Activated T-helper 17 cell treated with anti-CD3 and anti-CD28 coated beads, Interleukin-2, amount 50 U/mL, for 72 hours (primary cell): ENCODE measurements around the gene PLXNA3. TPM values are rescaled to one million over a fixed set of nuclear protein-coding genes. Genes with fewer than 3 reads are reported as not detected.

ENCODE experiments used
- ATAC-seq: fragments of 150-1000 bp; cut with Tn5 transposase; replicated peaks from 2 replicates; pipeline ENCODE4 v1.10.0; 2021; ENCODE audit warnings: mild to moderate bottlenecking, moderate library complexity
- H3K27ac Mint-ChIP-seq: one replicate; pipeline ENCODE4 v1.8.0; 2022; ENCODE audit warnings: mixed read lengths
- H3K27me3 Mint-ChIP-seq: one replicate; pipeline ENCODE4 v1.8.0; 2022; ENCODE audit warnings: mixed read lengths
- H3K36me3 Mint-ChIP-seq: one replicate; pipeline ENCODE4 v1.8.0; 2022; ENCODE audit warnings: low read depth, mild to moderate bottlenecking, mixed read lengths
- H3K4me1 Mint-ChIP-seq: one replicate; pipeline ENCODE4 v1.8.0; 2022; ENCODE audit warnings: mixed read lengths
- H3K4me3 Mint-ChIP-seq: one replicate; pipeline ENCODE4 v1.8.0; 2022; ENCODE audit warnings: mild to moderate bottlenecking, mixed read lengths
- H3K9me3 Mint-ChIP-seq: one replicate; pipeline ENCODE4 v1.8.0; 2022; ENCODE audit warnings: mixed read lengths
- total RNA-seq, 2 donors: library from RNA; stranded (reverse); gene quantifications; one replicate each; pipeline ENCODE4 v1.2.3, GENCODE V29; 2022

PLXNA3 gene
- total RNA-seq, 2 donors from 2014 or later, result 63.2 to 67.8 TPM

GRCh38 chrX:154441564-154441963 lies 16.5 kb upstream of the PLXNA3 start:
- no peak for ATAC-seq
- H3K9me3 Mint-ChIP-seq, result no peaks in the 10 kb centered on the region
- no peak overlapping the region for H3K27ac Mint-ChIP-seq
- H3K36me3 Mint-ChIP-seq, result peaks cover 72% of the 10 kb centered on the region
- no peaks in the 10 kb centered on the region for H3K4me1 Mint-ChIP-seq
- no peaks in the 10 kb centered on the region for H3K27me3 Mint-ChIP-seq
- peak overlapping the region; percentile 37 for H3K4me3 Mint-ChIP-seq

GRCh38 chrX:154441984-154442707 lies 15.9 kb upstream of the PLXNA3 start:
- no peaks in the 10 kb centered on the region for H3K27me3 Mint-ChIP-seq
- H3K4me3 Mint-ChIP-seq, result peak overlapping the region; percentile 37
- H3K27ac Mint-ChIP-seq, result no peak overlapping the region
- peaks cover 75% of the 10 kb centered on the region for H3K36me3 Mint-ChIP-seq
- H3K9me3 Mint-ChIP-seq, result no peaks in the 10 kb centered on the region
- no peak for ATAC-seq
- H3K4me1 Mint-ChIP-seq, result no peaks in the 10 kb centered on the region

- Mint-ChIP-seq H3K4me1 (no peaks in the 10 kb centered on the region), H3K4me3 (peak overlapping the region; percentile 62), H3K36me3 (peaks cover 74% of the 10 kb centered on the region), H3K9me3 (no peaks in the 10 kb centered on the region), H3K27ac (peak overlapping the region; percentile 25), H3K27me3 (no peaks in the 10 kb centered on the region)
- ATAC-seq, result peak; percentile 17
Observed at GRCh38 chrX:154443479-154443910, 14.6 kb upstream of the PLXNA3 start.

- peak; percentile 92 for ATAC-seq
- Mint-ChIP-seq H3K4me1 (no peaks in the 10 kb centered on the region), H3K27me3 (no peaks in the 10 kb centered on the region), H3K36me3 (peaks cover 69% of the 10 kb centered on the region), H3K27ac (peak within 1 kb of the TSS; percentile 25), H3K9me3 (no peaks in the 10 kb centered on the region), H3K4me3 (peak within 1 kb of the TSS; percentile 62)
Observed at GRCh38 chrX:154443992-154444754, 13.9 kb upstream of the PLXNA3 start, which contains the start of gene FAM50A. Gene FAM50A, plus strand, starts transcription at chrX:154444141. Its CDS starts 95 bp downstream, at chrX:154444236.

GRCh38 chrX:154444755-154445246 lies 13.3 kb upstream of the PLXNA3 start:
- Mint-ChIP-seq H3K36me3 (peaks cover 63% of the 10 kb centered on the region), H3K9me3 (no peaks in the 10 kb centered on the region), H3K4me1 (no peaks in the 10 kb centered on the region), H3K4me3 (peak overlapping the region; percentile 32), H3K27ac (no peak overlapping the region), H3K27me3 (no peaks in the 10 kb centered on the region)
- no peak for ATAC-seq

GRCh38 chrX:154445776-154446175 lies 12.3 kb upstream of the PLXNA3 start:
- Mint-ChIP-seq H3K27me3 (no peaks in the 10 kb centered on the region), H3K36me3 (peaks cover 63% of the 10 kb centered on the region), H3K4me1 (no peaks in the 10 kb centered on the region), H3K27ac (no peak overlapping the region), H3K9me3 (no peaks in the 10 kb centered on the region), H3K4me3 (peak overlapping the region; percentile 21)
- ATAC-seq, result no peak

- no peak overlapping the region for H3K27ac Mint-ChIP-seq
- H3K36me3 Mint-ChIP-seq, result peaks cover 58% of the 10 kb centered on the region
- H3K9me3 Mint-ChIP-seq, result no peaks in the 10 kb centered on the region
- no peak for ATAC-seq
- H3K27me3 Mint-ChIP-seq, result no peaks in the 10 kb centered on the region
- H3K4me1 Mint-ChIP-seq, result no peaks in the 10 kb centered on the region
- H3K4me3 Mint-ChIP-seq, result peak overlapping the region; percentile 21
Observed at GRCh38 chrX:154446430-154446829, 11.7 kb upstream of the PLXNA3 start.

GRCh38 chrX:154448484-154448883 lies 9.6 kb upstream of the PLXNA3 start:
- Mint-ChIP-seq H3K27ac (no peak overlapping the region), H3K36me3 (peaks cover 42% of the 10 kb centered on the region), H3K9me3 (no peaks in the 10 kb centered on the region), H3K4me1 (no peaks in the 10 kb centered on the region), H3K4me3 (no peak overlapping the region), H3K27me3 (no peaks in the 10 kb centered on the region)
- no peak for ATAC-seq

- Mint-ChIP-seq H3K27me3 (no peaks in the 10 kb centered on the region), H3K36me3 (peaks cover 41% of the 10 kb centered on the region), H3K9me3 (no peaks in the 10 kb centered on the region), H3K4me3 (no peak overlapping the region), H3K27ac (no peak overlapping the region), H3K4me1 (no peaks in the 10 kb centered on the region)
- ATAC-seq, result no peak
Observed at GRCh38 chrX:154449618-154450017, 8.5 kb upstream of the PLXNA3 start.

GRCh38 chrX:154450312-154450711 lies 7.8 kb upstream of the PLXNA3 start:
- no peak overlapping the region for H3K27ac Mint-ChIP-seq
- no peak overlapping the region for H3K4me3 Mint-ChIP-seq
- ATAC-seq, result no peak
- H3K27me3 Mint-ChIP-seq, result no peaks in the 10 kb centered on the region
- no peaks in the 10 kb centered on the region for H3K4me1 Mint-ChIP-seq
- H3K36me3 Mint-ChIP-seq, result peaks cover 41% of the 10 kb centered on the region
- no peaks in the 10 kb centered on the region for H3K9me3 Mint-ChIP-seq

GRCh38 chrX:154452823-154453222 lies 5.3 kb upstream of the PLXNA3 start:
- Mint-ChIP-seq H3K27me3 (no peaks in the 10 kb centered on the region), H3K27ac (no peak overlapping the region), H3K4me1 (no peaks in the 10 kb centered on the region), H3K4me3 (no peak overlapping the region), H3K9me3 (no peaks in the 10 kb centered on the region), H3K36me3 (peaks cover 29% of the 10 kb centered on the region)
- no peak for ATAC-seq

GRCh38 chrX:154457491-154458115 lies 478 bp upstream of the PLXNA3 start:
- peak overlapping the region; percentile 94 for H3K4me3 Mint-ChIP-seq
- H3K27me3 Mint-ChIP-seq, result no peaks in the 10 kb centered on the region
- H3K36me3 Mint-ChIP-seq, result peaks cover 21% of the 10 kb centered on the region
- no peaks in the 10 kb centered on the region for H3K4me1 Mint-ChIP-seq
- peak overlapping the region; percentile 92 for H3K27ac Mint-ChIP-seq
- peak; percentile 74 for ATAC-seq
- H3K9me3 Mint-ChIP-seq, result no peaks in the 10 kb centered on the region

- Mint-ChIP-seq H3K27me3 (no peaks in the 10 kb centered on the region), H3K4me3 (peak overlapping the region; percentile 74), H3K36me3 (peaks cover 23% of the 10 kb centered on the region), H3K9me3 (no peaks in the 10 kb centered on the region), H3K27ac (peak overlapping the region; percentile 33), H3K4me1 (no peaks in the 10 kb centered on the region)
- ATAC-seq, result peak; percentile 53
Observed at GRCh38 chrX:154458954-154459778, 1.1 kb downstream of the PLXNA3 start.

- Mint-ChIP-seq H3K4me1 (no peaks in the 10 kb centered on the region), H3K27me3 (no peaks in the 10 kb centered on the region), H3K27ac (no peak overlapping the region), H3K36me3 (peaks cover 28% of the 10 kb centered on the region), H3K4me3 (peak overlapping the region; percentile 74), H3K9me3 (no peaks in the 10 kb centered on the region)
- no peak for ATAC-seq
Observed at GRCh38 chrX:154459832-154460231, 1.8 kb downstream of the PLXNA3 start.
